Peyer's patch (tissue), 4 donors: Measurements from ENCODE around the gene KLF16. TPM values are rescaled to one million over a fixed set of nuclear protein-coding genes. Genes with fewer than 3 reads are reported as not detected.
A peak's percentile ranks its signal among the peaks of the same experiment; 100 is the strongest.

Experiments
- DNase-seq, 3 donors: peaks; one replicate each; pipeline ENCODE4 v3.0.0-alpha.2; 2017 to 2019
- H3K27ac ChIP-seq, 4 donors: fragments of 200-600 bp; sonication (generic); one replicate each; pipeline ENCODE4 v1.5.1; 2016 to 2019
- H3K27me3 ChIP-seq, 2 donors: fragments of 200-600 bp; sonication (generic); one replicate each; pipeline ENCODE4 v1.5.1; 2019
- H3K36me3 ChIP-seq, 3 donors: fragments of 200-600 bp; sonication (generic); one replicate each; pipeline ENCODE4 v1.5.1; 2016 to 2019
- H3K4me1 ChIP-seq, 4 donors: fragments of 200-600 bp; sonication (generic); one replicate each; pipeline ENCODE4 v1.5.1; 2016 to 2019
- H3K4me3 ChIP-seq, 4 donors: fragments of 200-600 bp; sonication (generic); 1 replicate in 3 of 4; 2 replicates in 1 of 4; pipeline ENCODE4 v1.5.1; 2016 to 2019; ENCODE audit warnings: mild to moderate bottlenecking in 1 of 4
- H3K9me3 ChIP-seq, 4 donors: fragments of 200-600 bp; sonication (generic); one replicate each; pipeline ENCODE4 v1.5.1; 2016 to 2019; ENCODE audit warnings: mild to moderate bottlenecking in 1 of 4
- CTCF ChIP-seq, 6 experiments: fragments of 450-650 bp in 4 of 6; fragments of 200-600 bp in 2 of 6; sonication (generic) in 1 of 6; IDR thresholded peaks; one replicate each; pipeline ENCODE4 v1.5.1; 2017 to 2019; ENCODE audit warnings: antibody characterized with exemption in 6 of 6, mild to moderate bottlenecking in 3 of 6, moderate library complexity in 1 of 6
- POLR2A ChIP-seq, 2 donors: fragments of 450-650 bp; IDR thresholded peaks; one replicate each; pipeline ENCODE4 v1.5.1; 2017; ENCODE audit warnings: antibody characterized with exemption in 2 of 2, mild to moderate bottlenecking in 2 of 2, moderate library complexity in 2 of 2
- total RNA-seq, 4 donors: library from RNA; depleted of rRNA; stranded (reverse); fragments of >200 nt; gene quantifications; one replicate each; pipeline ENCODE4 v1.1.0, GENCODE V29; 2016

Gene KLF16
- total RNA-seq, 4 donors from 2014 or later: 10.3 to 18.2 (median 14.8) TPM

DNA sequence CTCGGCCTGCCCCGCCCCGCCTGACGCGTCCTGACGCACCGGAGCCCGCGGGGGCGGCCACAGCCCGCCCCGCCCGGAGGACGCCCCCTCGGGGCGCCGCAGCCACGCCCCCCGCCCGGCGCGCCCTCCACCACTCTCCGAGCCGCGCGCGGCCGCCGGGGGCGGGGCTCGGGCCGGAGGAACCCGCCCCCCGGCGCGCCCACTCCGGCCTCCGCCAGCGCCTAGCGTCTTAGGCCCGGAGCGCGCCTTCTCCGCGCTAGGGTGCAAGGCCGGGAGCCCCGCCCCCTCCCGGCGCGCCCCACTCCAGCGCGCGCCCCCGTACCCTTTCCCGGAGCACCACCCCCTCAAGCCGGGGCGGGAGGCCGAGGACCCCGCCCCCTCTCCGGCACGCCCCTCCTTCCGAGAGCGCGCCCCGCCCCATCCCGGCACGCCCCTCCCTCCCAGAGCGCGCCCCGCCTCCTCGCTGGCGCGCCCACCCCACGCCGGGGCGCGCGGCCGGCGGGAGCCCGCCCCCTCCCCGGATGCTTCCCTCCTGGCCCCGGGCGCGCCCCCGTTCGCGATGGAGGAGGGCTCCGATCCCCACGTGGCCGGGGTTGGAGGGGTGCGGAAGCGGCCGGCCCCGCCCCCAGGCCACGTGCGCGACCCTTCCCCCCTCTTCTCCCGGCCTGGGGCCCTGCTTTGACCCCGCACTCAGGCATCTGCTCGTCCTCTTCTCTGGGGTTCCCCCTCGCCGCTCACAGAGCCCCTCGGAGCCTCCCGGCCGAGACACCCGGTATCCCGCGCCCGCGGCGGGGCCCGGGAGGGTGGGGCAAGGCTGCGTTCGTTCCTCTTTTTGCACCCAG is 480 bp upstream of the KLF16 start:
- Histone ChIP-seq H3K4me3 (peak overlapping the region; percentile 75 to 94 (median 86)), H3K4me1 (peaks cover 14 to 35% (median 20%) of the 10 kb centered on the region in 4 donors), H3K36me3 (no peaks in the 10 kb centered on the region), H3K27ac (peak overlapping the region; percentile 84 to 99 (median 98)), H3K9me3 (no peaks in the 10 kb centered on the region), H3K27me3 (no peaks in the 10 kb centered on the region)
- DNase-seq: peak; percentile 93 to 95 (median 94)
- TF ChIP-seq CTCF (IDR thresholded peaks at IDR 0.05) (no peak), POLR2A (IDR thresholded peaks at IDR 0.05) (peak in 1 of 2 donors; percentile 26)

DNA sequence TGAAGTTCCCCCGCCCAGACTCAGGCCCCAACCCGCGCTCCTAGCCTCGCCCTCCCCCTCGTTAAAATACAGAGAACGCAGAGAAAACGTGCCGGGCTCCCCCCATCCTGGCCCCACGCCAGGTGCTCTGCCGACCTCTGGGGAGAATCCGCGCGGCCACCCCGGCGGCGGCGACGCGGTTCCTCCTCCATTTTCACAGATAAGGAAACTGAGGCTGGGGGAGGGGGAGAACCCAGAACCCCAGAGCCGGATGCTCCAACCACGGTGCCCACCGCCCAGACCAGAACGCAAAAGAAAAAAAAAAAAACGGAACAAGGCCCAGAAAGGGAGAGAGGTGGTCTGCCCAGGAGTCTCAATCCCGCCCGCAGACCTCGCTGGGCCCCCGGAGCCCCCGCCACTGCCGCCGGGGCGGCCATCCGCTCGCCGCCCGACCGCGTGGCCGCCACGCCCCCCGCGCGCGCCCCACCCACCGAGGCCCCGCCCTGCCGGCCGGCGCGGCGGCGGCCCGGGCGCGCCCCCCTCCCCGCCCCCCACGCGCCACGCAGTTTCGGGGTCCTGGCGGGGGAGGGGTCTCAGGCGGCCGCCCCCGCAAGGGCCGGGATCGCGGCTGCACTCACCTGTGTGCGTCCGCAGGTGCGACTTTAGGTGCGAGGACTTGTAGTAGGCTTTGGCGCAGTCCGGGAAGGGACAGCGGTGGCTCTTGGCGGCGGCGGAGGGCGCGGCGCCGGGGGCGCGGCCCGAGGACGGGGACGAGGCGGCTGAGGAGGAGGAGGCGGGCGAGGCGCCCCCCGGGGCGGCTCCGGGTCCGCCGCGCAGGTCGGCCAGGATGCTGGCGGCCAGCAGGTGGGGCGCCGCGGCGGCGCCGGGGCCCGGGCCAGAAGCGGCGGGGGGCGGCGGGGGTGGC is 703 bp downstream of the KLF16 start:
- Histone ChIP-seq H3K27ac (peak overlapping the region; percentile 96 to 99 (median 98)), H3K4me3 (peak overlapping the region; percentile 67 to 94 (median 80)), H3K27me3 (no peaks in the 10 kb centered on the region), H3K36me3 (no peaks in the 10 kb centered on the region), H3K9me3 (no peaks in the 10 kb centered on the region), H3K4me1 (peaks cover 18 to 47% (median 28%) of the 10 kb centered on the region in 4 donors)
- TF ChIP-seq CTCF (IDR thresholded peaks at IDR 0.05) (peak in 1 of 6 experiments; percentile 25), POLR2A (IDR thresholded peaks at IDR 0.05) (no peak)
- DNase-seq: peak in 1 of 3 donors; percentile 78

DNA sequence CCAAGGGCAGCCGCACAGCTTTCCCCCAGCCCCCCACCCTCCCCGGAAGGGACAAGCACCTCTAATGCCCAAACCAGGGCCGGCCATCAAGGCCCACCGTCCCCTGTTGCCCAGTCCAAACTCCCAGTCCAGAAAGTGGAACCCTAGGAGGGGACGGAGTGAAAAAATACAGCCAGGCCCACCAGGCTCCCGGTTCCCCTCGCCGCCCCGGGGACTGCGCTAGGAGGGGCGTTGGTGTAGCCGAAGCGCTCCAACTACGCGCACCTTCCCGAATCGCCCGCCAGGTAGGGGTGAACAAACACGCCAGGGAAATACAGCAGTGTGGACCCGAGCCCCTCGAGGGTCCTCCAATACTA is 1.3 kb downstream of the KLF16 start:
- no peaks in the 10 kb centered on the region for H3K36me3 ChIP-seq
- peak overlapping the region; percentile 96 to 99 (median 98) for H3K27ac ChIP-seq
- peak overlapping the region; percentile 67 to 94 (median 80) for H3K4me3 ChIP-seq
- peaks cover 18 to 49% (median 33%) of the 10 kb centered on the region in 4 donors for H3K4me1 ChIP-seq
- H3K9me3 ChIP-seq: no peaks in the 10 kb centered on the region
- no peaks in the 10 kb centered on the region for H3K27me3 ChIP-seq
- TF ChIP-seq CTCF (IDR thresholded peaks at IDR 0.05) (peak in 1 of 6 experiments; percentile 4), POLR2A (IDR thresholded peaks at IDR 0.05) (no peak)
- DNase-seq: peak in 1 of 3 donors; percentile 54

DNA sequence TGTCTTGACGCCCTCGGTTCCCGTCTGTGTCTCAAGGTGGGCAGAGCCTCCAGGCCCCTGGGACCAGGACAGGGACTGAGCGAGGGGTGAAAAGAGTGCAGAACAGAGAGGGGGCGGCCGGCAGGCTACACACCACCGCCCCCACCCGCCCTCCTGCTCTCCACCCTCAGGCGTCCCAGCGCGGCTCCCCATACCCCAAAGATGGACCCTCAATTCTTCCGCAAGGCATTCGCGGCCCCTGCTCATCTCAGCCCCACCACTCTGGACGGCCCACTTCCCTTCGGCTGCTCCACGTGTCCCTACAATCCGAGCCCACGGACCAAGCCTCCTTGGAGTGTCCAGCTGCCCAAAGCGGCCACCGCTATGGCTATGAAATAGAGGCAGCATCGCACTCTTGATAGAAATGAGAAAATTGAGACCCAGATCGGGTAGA is 1.8 kb downstream of the KLF16 start:
- Histone ChIP-seq H3K27ac (peak overlapping the region; percentile 96 to 99 (median 98)), H3K27me3 (no peaks in the 10 kb centered on the region), H3K4me1 (peaks cover 18 to 50% (median 34%) of the 10 kb centered on the region in 4 donors), H3K36me3 (no peaks in the 10 kb centered on the region), H3K9me3 (no peaks in the 10 kb centered on the region), H3K4me3 (peak overlapping the region; percentile 67 to 94 (median 80))
- no peak for TF ChIP-seq POLR2A (IDR thresholded peaks at IDR 0.05)
- TF ChIP-seq CTCF (IDR thresholded peaks at IDR 0.05): no peak
- peak in 1 of 3 donors; percentile 51 for DNase-seq

DNA sequence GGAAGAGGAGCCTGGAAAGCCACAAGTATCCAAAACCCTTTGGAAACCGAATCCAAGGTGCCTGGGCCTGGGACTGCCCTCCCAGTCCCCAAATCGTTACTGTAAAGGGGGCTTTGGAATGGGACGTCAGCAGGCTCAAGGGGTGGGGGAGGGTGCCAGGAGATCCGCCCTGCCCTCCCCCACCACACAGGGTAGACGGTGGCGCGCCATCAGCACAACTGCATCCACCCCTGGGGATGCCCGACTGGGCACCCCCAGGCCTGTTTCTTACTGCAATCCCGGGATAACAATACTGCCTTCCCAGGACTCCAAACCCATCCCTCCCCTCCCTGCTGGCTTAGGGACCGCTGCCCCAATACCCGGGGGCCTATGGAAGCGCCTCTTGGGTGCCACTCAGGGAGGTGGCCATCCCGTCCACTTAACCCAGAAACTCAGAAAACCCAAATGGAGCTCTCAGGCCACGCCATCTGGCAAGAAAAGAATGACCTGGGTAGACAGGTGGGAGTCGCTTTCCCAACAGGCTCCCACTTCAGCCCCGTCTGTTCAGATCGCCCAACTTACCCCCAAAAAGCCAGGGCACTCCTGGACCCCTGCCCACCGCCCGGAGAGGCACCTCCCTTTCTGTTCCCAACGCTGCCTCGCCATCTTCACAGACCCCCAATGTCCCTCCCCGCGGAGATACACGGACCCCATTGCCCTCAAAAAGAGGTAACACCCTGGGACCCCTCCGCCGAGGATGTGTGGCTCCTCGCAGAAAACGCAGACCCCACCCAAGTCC is 2.4 kb downstream of the KLF16 start:
- Histone ChIP-seq H3K36me3 (no peaks in the 10 kb centered on the region), H3K27ac (peak overlapping the region; percentile 96 to 99 (median 98)), H3K4me3 (peak overlapping the region in 3 of 4 donors; percentile 73 to 94 (median 86)), H3K9me3 (no peaks in the 10 kb centered on the region), H3K4me1 (peaks cover 20 to 56% (median 39%) of the 10 kb centered on the region in 4 donors), H3K27me3 (no peaks in the 10 kb centered on the region)
- no peak for DNase-seq
- TF ChIP-seq CTCF (IDR thresholded peaks at IDR 0.05) (no peak), POLR2A (IDR thresholded peaks at IDR 0.05) (no peak)
